Adrenal gland (tissue), 12 donors: Measurements from ENCODE around the gene TBC1D2B. TPM values are rescaled to one million over a fixed set of nuclear protein-coding genes. Genes with fewer than 3 reads are reported as not detected.
A peak's percentile ranks its signal among the peaks of the same experiment; 100 is the strongest.
"Not testable (repeated sequence)": the region's sequence is repeated elsewhere in the genome, so short reads cannot be mapped to it uniquely, and the experiment has no call there.

Experiments used
- DNase-seq, 7 donors: peaks; one replicate each; pipeline ENCODE4 v3.0.0-alpha.2; 2019 to 2020
- H3K27ac ChIP-seq, 5 donors: fragments of 200-600 bp; sonication (generic) in 4 of 5; 1 replicate in 3 of 5; 2 replicates in 2 of 5; pipeline versions ENCODE4 v1.5.1 to v1.8.0; 2016 to 2020; ENCODE audit warnings: mild to moderate bottlenecking in 1 of 5
- H3K27me3 ChIP-seq: fragments of 200-600 bp; 2 replicates; pipeline ENCODE4 v1.8.0; 2021
- H3K36me3 ChIP-seq, 2 donors: fragments of 200-600 bp; replicated peaks in 1 of 2; 1 replicate in 1 of 2; 2 replicates in 1 of 2; pipeline versions ENCODE4 v1.5.1 to v1.8.0; 2018 to 2022
- H3K4me1 ChIP-seq, 2 donors: fragments of 200-600 bp; replicated peaks in 1 of 2; 1 replicate in 1 of 2; 2 replicates in 1 of 2; pipeline versions ENCODE4 v1.5.1 to v1.8.0; 2018 to 2021
- H3K4me3 ChIP-seq, 4 donors: fragments of 200-600 bp; sonication (generic) in 3 of 4; one replicate each; pipeline ENCODE4 v1.5.1; 2016 to 2018
- H3K9me3 ChIP-seq, 3 donors: fragments of 200-600 bp; sonication (generic) in 1 of 3; replicated peaks in 1 of 3; 1 replicate in 2 of 3; 2 replicates in 1 of 3; pipeline versions ENCODE4 v1.5.1 to v1.8.0; 2016 to 2021
- CTCF ChIP-seq, 6 experiments: fragments of 450-650 bp in 4 of 6; fragments of 200-600 bp in 2 of 6; sonication (generic) in 1 of 6; IDR thresholded peaks; 1 replicate in 5 of 6; 2 replicates in 1 of 6; pipeline versions ENCODE4 v1.5.1 to v1.8.0; 2016 to 2021; ENCODE audit warnings: antibody characterized with exemption in 6 of 6, mild to moderate bottlenecking in 2 of 6, moderate library complexity in 1 of 6
- POLR2A ChIP-seq, 2 donors: fragments of 450-650 bp; IDR thresholded peaks; one replicate each; pipeline ENCODE4 v1.6.1; 2017; ENCODE audit warnings: antibody characterized with exemption in 2 of 2, mild to moderate bottlenecking in 2 of 2, moderate library complexity in 1 of 2
- WGBS, 4 donors: extraction: QIAGEN DNeasy Blood & Tissue Kit in 2 of 4; methylation state at CpG; one replicate each; pipeline versions ENCODE4 v1.1.5 to v1.1.7; 2013 to 2017; 5-methylcytosine and 5-hydroxymethylcytosine counted together
- intact Hi-C, 2 donors: fragments of 100-400 bp; cut with DNase I; formaldehyde crosslinking; loops; one replicate each; pipeline versions ENCODE4 v1.14.1 to v1.15.0; 2022 to 2023
- polyA plus RNA-seq, 3 donors: library from polyadenylated mRNA; stranded (reverse); fragments of 200-250 nt in 2 of 3; fragments of 350-450 nt in 1 of 3; fragmentation: Illumina TruSeq in 1 of 3; extraction: RNeasy Lipid Tissue Mini Kit (QIAGEN cat#74804) in 1 of 3; gene quantifications; one replicate each; pipeline ENCODE4 v1.2.3, GENCODE V29; 2013 to 2014
- total RNA-seq, 9 donors: library from RNA; depleted of rRNA in 4 of 9; stranded (reverse); fragments of >200 nt in 4 of 9; fragments of 120-200 nt in 1 of 9; fragmentation: NEBNext Ultra II Directional in 1 of 9; extraction: Animal tissue kit (Norgen Biotek cat#: 25700) in 1 of 9; gene quantifications; one replicate each; pipeline versions ENCODE4 v1.1.0 to v1.2.4, GENCODE V29; 2013 to 2023
- donor health status: healthy with polysubstance abuse.
- donor health status: Bipolar disorder and iron deficiency.
- donor health status: DM: yes; HTN: yes; CAD: no.
- donor health status: DM: no; HTN: no; CAD: no.
- donor health status: DM: no; HTN: no; CAD: no.
- donor health status: DM: yes; HTN: yes; CAD: no.

The TBC1D2B gene
- total and polyA plus RNA-seq, 12 donors = 16.3 to 95.0 (median 54.6) TPM

DNA sequence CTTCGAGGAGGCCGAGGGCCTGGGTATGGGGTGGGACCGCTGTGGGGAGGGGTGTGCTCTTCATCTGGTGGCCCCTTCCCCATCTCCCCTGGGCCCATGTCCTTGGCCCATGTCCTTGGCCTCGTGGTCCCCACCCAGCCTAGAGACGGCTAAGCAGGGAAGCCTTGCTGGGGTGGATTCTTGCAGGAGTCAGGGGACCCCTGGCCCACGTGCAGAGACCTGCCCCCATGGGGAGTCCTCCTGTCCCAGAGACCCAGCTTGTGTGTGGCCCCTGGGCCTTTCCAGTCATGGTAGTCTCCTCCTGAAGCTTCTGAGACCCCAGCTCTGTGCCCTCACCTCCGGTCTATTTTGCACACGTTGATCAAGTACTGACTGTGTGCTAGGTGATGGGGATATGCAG is 97.4 kb downstream of the TBC1D2B start:
- intact Hi-C loops = no loop called here
- peak in 1 of 7 donors; percentile 42 for DNase-seq
- WGBS, 4 donors = 82 to 86% (median 83%) methylated on average over 2 to 8 of the region's 8 CpGs
- Histone ChIP-seq H3K4me3 (no peak overlapping the region), H3K27ac (no peak overlapping the region), H3K27me3 (no peaks in the 10 kb centered on the region), H3K4me1 (no peaks in the 10 kb centered on the region), H3K9me3 (no peaks in the 10 kb centered on the region), H3K36me3 (no peaks in the 10 kb centered on the region)
- TF ChIP-seq POLR2A (IDR thresholded peaks at IDR 0.05) (no peak), CTCF (IDR thresholded peaks at IDR 0.05) (no peak)

DNA sequence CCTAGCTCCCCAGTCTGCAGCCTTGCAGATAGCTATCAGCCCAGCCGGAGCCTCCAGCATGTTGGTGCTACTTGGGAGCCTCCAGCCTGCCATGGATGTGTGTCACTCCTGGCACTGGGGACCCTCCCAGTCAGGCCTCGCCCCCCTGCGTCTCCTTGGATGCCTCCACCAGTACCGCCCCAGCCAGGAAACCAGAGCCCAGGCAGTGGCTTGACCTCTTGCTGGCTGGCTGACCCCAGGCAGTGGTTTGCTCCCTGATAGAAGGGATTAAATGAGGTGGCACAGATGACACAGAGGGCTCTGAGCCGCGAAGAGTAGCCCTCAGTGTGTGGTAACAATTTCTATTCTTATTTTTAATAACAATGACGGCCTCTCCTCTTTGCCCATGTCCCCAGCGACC is 98.4 kb downstream of the TBC1D2B start:
- H3K9me3 ChIP-seq, H3K27me3 ChIP-seq, H3K4me3 ChIP-seq, H3K4me1 ChIP-seq, H3K27ac ChIP-seq, H3K36me3 ChIP-seq, intact Hi-C loops: not testable (repeated sequence)
- DNase-seq = peak in 1 of 7 donors; percentile 41
- 89 to 98% (median 90%) methylated on average over 4 to 8 of the region's 8 CpGs for WGBS, 4 donors

- WGBS, 4 donors = 89 to 100% (median 94%) methylated on average over 4 to 13 of the region's 13 CpGs
- H3K9me3 ChIP-seq, H3K4me1 ChIP-seq, H3K36me3 ChIP-seq, H3K4me3 ChIP-seq, H3K27ac ChIP-seq, intact Hi-C loops, H3K27me3 ChIP-seq, DNase-seq: not testable (repeated sequence)
Observed at GRCh38 chr15:77978759-77979145, 98.8 kb downstream of the TBC1D2B start.

DNA sequence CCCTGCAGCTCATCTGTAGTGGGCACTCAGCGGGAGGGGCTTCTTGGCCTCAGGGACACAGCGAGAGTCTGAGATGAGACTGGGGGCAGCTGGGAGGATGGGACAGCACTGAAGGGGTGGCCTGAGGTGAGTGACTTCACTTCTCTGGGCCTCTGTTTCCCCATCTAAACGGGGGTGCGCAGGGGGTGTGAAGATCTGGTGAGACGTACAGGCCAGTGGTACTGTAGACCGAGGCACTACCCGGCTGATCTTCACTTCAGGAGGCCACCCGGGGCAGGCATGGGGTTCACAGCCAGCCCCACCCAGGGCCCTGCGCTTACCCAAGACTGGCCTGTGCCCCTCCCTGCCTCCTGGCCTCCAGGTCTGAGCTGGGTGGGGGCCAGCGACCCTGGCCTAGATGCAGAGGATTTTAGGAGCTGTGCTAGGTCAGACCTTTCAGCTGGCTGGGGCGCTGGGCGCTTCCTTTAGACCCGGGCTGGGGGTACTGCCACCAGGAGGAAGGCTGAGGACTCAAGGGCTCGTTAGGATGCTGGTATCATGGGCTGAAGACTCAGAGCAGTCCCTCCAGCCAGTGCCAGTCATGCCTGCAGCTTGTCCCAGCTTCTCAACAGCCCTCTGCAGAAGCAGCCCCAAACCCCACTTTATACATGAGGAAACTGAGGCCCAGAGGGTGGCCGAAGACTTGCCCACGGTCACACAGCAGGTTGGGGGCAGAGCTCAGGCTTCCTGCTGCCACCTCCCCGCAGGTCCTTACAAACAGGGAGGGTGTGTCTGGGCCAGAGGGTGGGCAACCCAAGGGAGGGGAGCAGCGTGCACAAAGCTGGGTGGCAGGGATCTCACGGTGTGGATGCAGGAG is 99.4 kb downstream of the TBC1D2B start:
- H3K27ac ChIP-seq, H3K9me3 ChIP-seq, H3K27me3 ChIP-seq, H3K4me3 ChIP-seq, intact Hi-C loops, H3K4me1 ChIP-seq, H3K36me3 ChIP-seq: not testable (repeated sequence)
- DNase-seq = peak in 2 of 7 donors; percentile 13 to 41
- WGBS, 4 donors = 90 to 96% (median 93%) methylated on average over 8 to 18 of the region's 19 CpGs

GRCh38 chr15:77976760-77977525 is 100.6 kb downstream of the TBC1D2B start:
- intact Hi-C loops, H3K36me3 ChIP-seq, H3K27ac ChIP-seq, H3K9me3 ChIP-seq, H3K27me3 ChIP-seq, H3K4me1 ChIP-seq, H3K4me3 ChIP-seq: not testable (repeated sequence)
- peak in 2 of 7 donors; percentile 17 to 42 for DNase-seq
- 88 to 100% (median 94%) methylated on average over 3 to 26 of the region's 26 CpGs for whole genome bisulfite sequencing, 4 donors

- intact Hi-C loops, H3K36me3 ChIP-seq, H3K4me1 ChIP-seq: not testable (repeated sequence)
Observed at GRCh38 chr15:77976095-77976450, 101.4 kb downstream of the TBC1D2B start.

More at GRCh38 chr15:77976095-77976450, 101.4 kb downstream of the TBC1D2B start:
- not testable (repeated sequence) for H3K27me3 ChIP-seq, H3K9me3 ChIP-seq, H3K27ac ChIP-seq, H3K4me3 ChIP-seq
- 88 to 100% (median 93%) methylated on average over 1 to 11 of the region's 11 CpGs for WGBS, 4 donors
- DNase-seq = peak in 1 of 7 donors; percentile 41
